Mesothelial cell of epicardium (in vitro differentiated cells): ENCODE measurements around the gene HACD2. TPM values are rescaled to one million over a fixed set of nuclear protein-coding genes. Genes with fewer than 3 reads are reported as not detected.

Source experiments
- DNase-seq, 2 experiments: peaks; one replicate each; pipeline ENCODE4 v3.0.0; 2021; ENCODE audit warnings: low spot score in 2 of 2; ENCODE audit not compliant: unreplicated experiment in 2 of 2
- H3K27ac Mint-ChIP-seq: 2 replicates; pipeline ENCODE4 v1.8.0; 2021; ENCODE audit warnings: mixed read lengths
- H3K27me3 Mint-ChIP-seq: 2 replicates; pipeline ENCODE4 v1.8.0; 2021; ENCODE audit warnings: low read depth, mixed read lengths
- H3K36me3 Mint-ChIP-seq: 2 replicates; pipeline ENCODE4 v1.8.0; 2021; ENCODE audit warnings: mixed read lengths
- H3K4me1 Mint-ChIP-seq: 2 replicates; pipeline ENCODE4 v1.8.0; 2021; ENCODE audit warnings: mixed read lengths
- H3K4me3 Mint-ChIP-seq: 2 replicates; pipeline ENCODE4 v1.8.0; 2021; ENCODE audit warnings: mild to moderate bottlenecking, moderate library complexity, mixed read lengths
- H3K9me3 Mint-ChIP-seq: 2 replicates; pipeline ENCODE4 v1.8.0; 2021; ENCODE audit warnings: mixed read lengths
- CTCF ChIP-seq: fragments of 200-600 bp; sonication (generic); IDR thresholded peaks from one replicate; pipeline ENCODE4 v1.5.0; 2021; ENCODE audit warnings: antibody characterized with exemption; ENCODE audit not compliant: unreplicated experiment
- total RNA-seq: library from RNA; stranded (reverse); gene quantifications from 3 replicates; pipeline ENCODE4 v1.2.1, GENCODE V29; 2021

HACD2 gene
- 22.8 to 23.7 TPM (median 22.9 TPM) in 3 replicates for total RNA-seq

- peaks cover 6% of the 10 kb centered on the region for H3K9me3 Mint-ChIP-seq
- H3K4me1 Mint-ChIP-seq, result peaks cover 20% of the 10 kb centered on the region
- H3K27me3 Mint-ChIP-seq, result no peaks in the 10 kb centered on the region
- H3K27ac Mint-ChIP-seq, result peak within 1 kb of the TSS; percentile 77
- DNase-seq, result peak; percentile 93 to 96
- H3K36me3 Mint-ChIP-seq, result peaks cover 21% of the 10 kb centered on the region
- H3K4me3 Mint-ChIP-seq, result no peak within 1 kb of the TSS
- no peak for TF ChIP-seq CTCF
Observed at GRCh38 chr3:123584988-123585937, at the start of gene HACD2. Gene HACD2, minus strand, starts transcription at chr3:123585053. Its CDS starts 26 bp downstream, at chr3:123585027.

GRCh38 chr3:123634149-123635051 is 49.5 kb upstream of the HACD2 start:
- peaks cover 9% of the 10 kb centered on the region for H3K36me3 Mint-ChIP-seq
- TF ChIP-seq CTCF, result no peak
- H3K4me3 Mint-ChIP-seq, result no peak overlapping the region
- no peaks in the 10 kb centered on the region for H3K9me3 Mint-ChIP-seq
- H3K27me3 Mint-ChIP-seq, result no peaks in the 10 kb centered on the region
- H3K4me1 Mint-ChIP-seq, result peaks cover 11% of the 10 kb centered on the region
- DNase-seq, result no peak
- no peak overlapping the region for H3K27ac Mint-ChIP-seq

- Mint-ChIP-seq H3K9me3 (no peaks in the 10 kb centered on the region), H3K4me3 (no peak overlapping the region), H3K27ac (peak overlapping the region; percentile 24), H3K27me3 (no peaks in the 10 kb centered on the region), H3K4me1 (peaks cover 11% of the 10 kb centered on the region), H3K36me3 (peaks cover 12% of the 10 kb centered on the region)
- no peak for DNase-seq
- TF ChIP-seq CTCF, result no peak
Observed at GRCh38 chr3:123633530-123633929, 48.7 kb upstream of the HACD2 start.

- Mint-ChIP-seq H3K27ac (peak overlapping the region; percentile 94), H3K4me1 (peaks cover 11% of the 10 kb centered on the region), H3K9me3 (no peaks in the 10 kb centered on the region), H3K4me3 (no peak overlapping the region), H3K36me3 (peaks cover 12% of the 10 kb centered on the region), H3K27me3 (no peaks in the 10 kb centered on the region)
- DNase-seq, result no peak
- no peak for TF ChIP-seq CTCF
Observed at GRCh38 chr3:123632161-123632655, 47.4 kb upstream of the HACD2 start.

- H3K9me3 Mint-ChIP-seq, result no peaks in the 10 kb centered on the region
- DNase-seq, result no peak
- H3K4me3 Mint-ChIP-seq, result no peak overlapping the region
- H3K27me3 Mint-ChIP-seq, result no peaks in the 10 kb centered on the region
- peaks cover 13% of the 10 kb centered on the region for H3K4me1 Mint-ChIP-seq
- no peak overlapping the region for H3K27ac Mint-ChIP-seq
- peaks cover 9% of the 10 kb centered on the region for H3K36me3 Mint-ChIP-seq
- no peak for TF ChIP-seq CTCF
Observed at GRCh38 chr3:123629747-123630047, 44.8 kb upstream of the HACD2 start.
